KMS-11 (cell line): ENCODE measurements around the gene RNF213.

ENCODE experiments used
- H2AFZ ChIP-seq: fragments of 200-600 bp; sonication (generic); 2 replicates; pipeline ENCODE4 v1.6.1; 2016; ENCODE audit warnings: antibody characterized with exemption, mixed run types, low read depth
- H3K27ac ChIP-seq: fragments of 200-600 bp; sonication (generic); 2 replicates; pipeline ENCODE4 v1.6.1; 2016; ENCODE audit warnings: mild to moderate bottlenecking, mixed run types
- H3K27me3 ChIP-seq: fragments of 200-600 bp; sonication (generic); 2 replicates; pipeline ENCODE4 v1.6.1; 2017; ENCODE audit warnings: mild to moderate bottlenecking, low read depth, mixed run types, moderate library complexity; ENCODE audit not compliant: insufficient read depth
- H3K36me3 ChIP-seq: fragments of 200-600 bp; sonication (generic); 2 replicates; pipeline ENCODE4 v1.6.1; 2017; ENCODE audit warnings: mild to moderate bottlenecking, mixed run types; ENCODE audit not compliant: insufficient read depth
- H3K4me1 ChIP-seq: fragments of 200-600 bp; sonication (generic); 2 replicates; pipeline ENCODE4 v1.6.1; 2016; ENCODE audit warnings: mild to moderate bottlenecking, low read depth, mixed run types; ENCODE audit not compliant: poor library complexity, severe bottlenecking
- H3K4me2 ChIP-seq: fragments of 200-600 bp; sonication (generic); 2 replicates; pipeline ENCODE4 v1.7.0; 2016; ENCODE audit warnings: mild to moderate bottlenecking, mixed run types
- H3K4me3 ChIP-seq: fragments of 200-600 bp; sonication (generic); IDR thresholded peaks from 2 replicates; pipeline ENCODE4 v1.6.1; 2017; ENCODE audit warnings: low read depth, low read length, mixed read lengths; ENCODE audit not compliant: insufficient read depth
- H3K79me2 ChIP-seq: fragments of 200-600 bp; sonication (generic); 2 replicates; pipeline ENCODE4 v1.6.1; 2016; ENCODE audit warnings: low read depth, mixed run types; ENCODE audit not compliant: insufficient read depth
- H3K9ac ChIP-seq: fragments of 200-600 bp; sonication (generic); 2 replicates; pipeline ENCODE4 v1.6.1; 2016; ENCODE audit warnings: mild to moderate bottlenecking, mixed run types
- H4K20me1 ChIP-seq: fragments of 200-600 bp; sonication (generic); 2 replicates; pipeline ENCODE4 v1.6.1; 2016; ENCODE audit warnings: mild to moderate bottlenecking, mixed run types; ENCODE audit not compliant: insufficient read depth
- TF ChIP-seq, protein P1 (sequence below): fragments of 200-600 bp; sonication (generic); conservative IDR thresholded peaks from 2 replicates; pipeline ENCODE4 v1.6.1; 2017; ENCODE audit warnings: low read depth, mild to moderate bottlenecking, antibody characterized with exemption, low read length, moderate library complexity, mixed read lengths

The RNF213 gene

DNA sequence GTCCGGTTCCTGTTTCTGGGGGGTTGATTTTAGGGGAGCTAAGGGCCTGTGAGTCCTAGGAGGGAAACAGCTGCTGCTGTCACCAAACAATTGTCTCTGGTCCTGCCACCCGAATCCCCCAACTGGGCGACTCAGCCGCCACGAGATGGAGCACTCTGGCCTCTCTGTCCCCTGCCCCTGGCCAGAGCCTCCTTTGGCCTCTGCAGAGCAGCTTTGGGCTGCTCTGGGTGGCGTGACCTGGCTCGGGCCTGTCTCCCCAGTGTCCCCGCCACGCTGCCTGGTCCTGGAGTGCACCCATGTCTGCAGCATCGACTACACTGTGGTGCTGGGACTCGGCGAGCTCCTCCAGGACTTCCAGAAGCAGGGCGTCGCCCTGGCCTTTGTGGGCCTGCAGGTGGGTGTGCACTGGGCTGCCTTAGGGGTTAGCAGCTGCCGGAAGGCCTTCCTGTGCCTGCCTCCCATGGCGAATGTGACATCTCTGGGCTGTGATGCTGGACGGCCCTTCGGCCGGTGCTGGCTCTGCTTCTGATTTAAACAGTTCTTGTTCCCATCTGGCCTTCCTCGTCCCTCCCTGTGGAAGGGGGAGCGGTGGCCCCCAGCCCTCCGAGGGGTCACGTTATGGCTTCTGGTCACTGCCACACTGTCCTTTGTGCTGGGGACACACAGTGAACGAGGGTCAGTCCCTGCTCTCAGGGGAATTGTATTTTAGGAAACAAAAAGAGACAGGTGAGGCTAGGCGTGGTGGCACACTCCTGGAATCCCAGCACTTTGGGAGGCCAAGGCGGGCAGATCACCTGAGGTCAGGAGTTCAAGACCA lies 11.6 kb upstream of the RNF213 start:
- Histone ChIP-seq H3K27ac (no peak overlapping the region), H3K4me1 (peaks cover 4% of the 10 kb centered on the region), H3K36me3 (no peaks in the 10 kb centered on the region), H4K20me1 (no peaks in the 10 kb centered on the region), H3K79me2 (no peaks in the 10 kb centered on the region), H3K9ac (no peak overlapping the region), H2AFZ (no peak overlapping the region), H3K4me2 (no peak overlapping the region), H3K4me3 (no peak overlapping the region), H3K27me3 (no peaks in the 10 kb centered on the region)
- TF ChIP-seq, protein P1, sequence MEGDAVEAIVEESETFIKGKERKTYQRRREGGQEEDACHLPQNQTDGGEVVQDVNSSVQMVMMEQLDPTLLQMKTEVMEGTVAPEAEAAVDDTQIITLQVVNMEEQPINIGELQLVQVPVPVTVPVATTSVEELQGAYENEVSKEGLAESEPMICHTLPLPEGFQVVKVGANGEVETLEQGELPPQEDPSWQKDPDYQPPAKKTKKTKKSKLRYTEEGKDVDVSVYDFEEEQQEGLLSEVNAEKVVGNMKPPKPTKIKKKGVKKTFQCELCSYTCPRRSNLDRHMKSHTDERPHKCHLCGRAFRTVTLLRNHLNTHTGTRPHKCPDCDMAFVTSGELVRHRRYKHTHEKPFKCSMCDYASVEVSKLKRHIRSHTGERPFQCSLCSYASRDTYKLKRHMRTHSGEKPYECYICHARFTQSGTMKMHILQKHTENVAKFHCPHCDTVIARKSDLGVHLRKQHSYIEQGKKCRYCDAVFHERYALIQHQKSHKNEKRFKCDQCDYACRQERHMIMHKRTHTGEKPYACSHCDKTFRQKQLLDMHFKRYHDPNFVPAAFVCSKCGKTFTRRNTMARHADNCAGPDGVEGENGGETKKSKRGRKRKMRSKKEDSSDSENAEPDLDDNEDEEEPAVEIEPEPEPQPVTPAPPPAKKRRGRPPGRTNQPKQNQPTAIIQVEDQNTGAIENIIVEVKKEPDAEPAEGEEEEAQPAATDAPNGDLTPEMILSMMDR: no peak

DNA sequence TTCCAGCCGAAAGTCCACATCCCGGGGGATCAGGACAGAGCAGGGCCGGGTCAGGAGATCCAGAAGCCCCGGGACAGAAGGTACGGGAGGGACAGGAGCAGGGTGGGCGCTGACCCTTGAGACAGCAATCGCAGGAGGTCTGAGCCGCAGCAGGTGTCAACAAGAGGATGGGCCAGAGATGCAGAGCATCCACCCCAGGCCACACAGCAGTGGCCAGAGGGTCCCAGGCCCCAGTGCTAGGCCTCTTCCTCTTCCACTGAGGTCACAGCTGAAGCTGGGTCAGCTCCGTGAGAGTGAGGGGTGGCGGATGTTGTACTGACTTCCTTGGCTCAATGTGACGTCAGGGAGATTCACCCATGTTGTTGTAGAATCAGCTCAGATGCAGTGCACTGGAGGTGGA lies 8.7 kb upstream of the RNF213 start:
- H3K4me1 ChIP-seq: peaks cover 30% of the 10 kb centered on the region
- no peak overlapping the region for H2AFZ ChIP-seq
- H4K20me1 ChIP-seq: no peaks in the 10 kb centered on the region
- H3K9ac ChIP-seq: no peak overlapping the region
- no peak overlapping the region for H3K4me3 ChIP-seq
- no peaks in the 10 kb centered on the region for H3K27me3 ChIP-seq
- H3K36me3 ChIP-seq: no peaks in the 10 kb centered on the region
- no peak overlapping the region for H3K4me2 ChIP-seq
- TF ChIP-seq, protein P1: no peak
- H3K79me2 ChIP-seq: no peaks in the 10 kb centered on the region
- H3K27ac ChIP-seq: no peak overlapping the region

DNA sequence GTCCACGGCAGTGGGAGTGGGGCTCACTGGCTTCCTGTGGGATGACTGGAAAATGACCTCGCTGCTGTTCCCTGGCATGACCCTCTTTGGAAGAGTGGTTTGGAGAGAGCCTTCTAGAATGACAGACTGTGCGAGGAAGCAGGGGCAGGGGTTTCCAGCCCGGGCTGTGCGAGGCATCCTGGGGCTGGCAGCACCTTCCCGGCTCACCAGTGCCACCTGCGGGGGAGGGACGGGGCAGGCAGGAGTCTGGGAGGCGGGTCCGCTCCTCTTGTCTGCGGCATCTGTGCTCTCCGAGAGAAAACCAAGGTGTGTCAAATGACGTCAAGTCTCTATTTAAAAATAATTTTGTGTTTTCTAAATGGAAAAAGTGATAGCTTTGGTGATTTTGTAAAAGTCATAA lies 7.8 kb upstream of the RNF213 start:
- H3K27me3 ChIP-seq: no peaks in the 10 kb centered on the region
- no peak overlapping the region for H3K9ac ChIP-seq
- TF ChIP-seq, protein P1: no peak
- no peaks in the 10 kb centered on the region for H3K79me2 ChIP-seq
- no peak overlapping the region for H3K4me3 ChIP-seq
- H3K4me2 ChIP-seq: no peak overlapping the region
- no peak overlapping the region for H2AFZ ChIP-seq
- no peaks in the 10 kb centered on the region for H4K20me1 ChIP-seq
- H3K36me3 ChIP-seq: no peaks in the 10 kb centered on the region
- H3K4me1 ChIP-seq: peaks cover 31% of the 10 kb centered on the region
- no peak overlapping the region for H3K27ac ChIP-seq

DNA sequence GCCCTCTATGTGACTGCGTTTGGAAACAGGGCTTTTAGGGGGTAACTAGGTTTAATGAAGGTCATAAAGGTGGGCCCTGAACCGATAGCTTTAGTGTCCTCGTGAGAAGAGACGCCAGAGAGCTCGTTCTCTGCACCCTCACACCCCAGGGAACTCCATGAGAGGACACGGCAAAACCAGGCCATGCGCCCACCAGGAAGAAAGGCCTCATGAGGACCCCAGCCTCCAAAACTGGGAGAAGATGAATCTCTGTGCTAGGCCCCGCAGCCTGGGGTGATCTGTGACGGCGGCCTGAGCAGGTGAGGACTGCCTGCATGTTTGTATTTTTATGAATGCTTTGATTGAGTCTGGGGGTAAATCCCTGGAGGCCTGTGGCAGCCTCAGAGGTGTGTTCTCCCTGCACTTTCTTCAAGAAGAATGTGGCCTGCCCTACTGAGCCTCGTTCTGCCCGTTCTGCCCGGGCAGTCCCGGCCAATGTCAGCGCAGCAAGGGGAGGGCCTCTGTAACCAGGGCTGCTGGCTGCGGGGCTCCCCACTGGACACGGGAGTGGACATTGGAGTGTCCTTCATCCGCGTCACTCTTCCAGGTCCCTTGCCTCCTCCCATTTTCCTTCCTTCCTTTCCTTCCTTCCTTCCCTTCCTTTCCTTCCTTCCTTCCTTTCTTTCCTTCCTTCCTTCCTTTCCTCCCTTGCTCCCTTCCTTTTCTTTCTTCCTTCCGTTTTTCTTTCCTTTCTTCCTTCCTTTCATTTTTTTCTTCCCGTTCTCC lies 6.8 kb upstream of the RNF213 start:
- no peak overlapping the region for H3K4me3 ChIP-seq
- no peaks in the 10 kb centered on the region for H3K36me3 ChIP-seq
- H2AFZ ChIP-seq: peak overlapping the region; percentile 89; the same call in 1 of the 2 replicates
- peak overlapping the region; percentile 94 for H3K27ac ChIP-seq
- no peaks in the 10 kb centered on the region for H3K27me3 ChIP-seq
- H3K4me2 ChIP-seq: peak overlapping the region; percentile 41; the same call in 1 of the 2 replicates
- peak overlapping the region; percentile 77; the same call in 1 of the 2 replicates for H3K9ac ChIP-seq
- no peaks in the 10 kb centered on the region for H4K20me1 ChIP-seq
- TF ChIP-seq, protein P1: no peak
- peaks cover 38% of the 10 kb centered on the region for H3K4me1 ChIP-seq
- H3K79me2 ChIP-seq: no peaks in the 10 kb centered on the region
